Bronchial epithelial cell (primary cell): ENCODE measurements around the gene DMRT3. TPM values are rescaled to one million over a fixed set of nuclear protein-coding genes. Genes with fewer than 3 reads are reported as not detected.

Source experiments
- DNase-seq: peaks from one replicate; pipeline ENCODE4 v3.0.0-alpha.2; 2010; ENCODE audit warnings: low read depth
- FAIRE-seq: peaks from 2 replicates; lab custom pipeline; 2011; peaks lifted over from hg19 to GRCh38; lab: Jason Lieb, UNC
- H3K27me3 ChIP-seq: 2 replicates; pipeline ENCODE4 v1.5.1; 2011; ENCODE audit warnings: low read length; ENCODE audit not compliant: control insufficient read depth, insufficient read depth
- H3K36me3 ChIP-seq: 2 replicates; pipeline ENCODE4 v1.5.1; 2011; ENCODE audit warnings: low read length; ENCODE audit not compliant: control insufficient read depth, insufficient read depth
- H3K4me3 ChIP-seq: 2 replicates; pipeline ENCODE4 v1.5.1; 2011; ENCODE audit warnings: mild to moderate bottlenecking, low read depth, low read length, control low read depth
- CTCF ChIP-seq: IDR thresholded peaks from 2 replicates; pipeline ENCODE4 v1.5.1; 2011; ENCODE audit warnings: mild to moderate bottlenecking, moderate library complexity, low read length, control low read depth, inconsistent platforms; ENCODE audit not compliant: insufficient read depth, severe bottlenecking
- total RNA-seq: library from RNA; depleted of rRNA; stranded (reverse); fragments of >200 nt; gene quantifications from 2 replicates; pipeline ENCODE4 v1.2.1, GENCODE V29; 2014

Gene DMRT3
- total RNA-seq, 1 donor from 2014 or later = not detected

- FAIRE-seq = no peak
- peak; percentile 74 for DNase-seq
Measured at GRCh38 chr9:1009101-1009707, 32.7 kb downstream of the DMRT3 start.

GRCh38 chr9:1013021-1013420 lies 36.6 kb downstream of the DMRT3 start:
- Histone ChIP-seq H3K27me3 (no peaks in the 10 kb centered on the region), H3K36me3 (no peaks in the 10 kb centered on the region), H3K4me3 (no peak overlapping the region)
- DNase-seq (no peak), FAIRE-seq (no peak)
- no peak for TF ChIP-seq CTCF

More at GRCh38 chr9:1009101-1009707, 32.7 kb downstream of the DMRT3 start:
- no peaks in the 10 kb centered on the region for H3K36me3 ChIP-seq
- TF ChIP-seq CTCF = peak; percentile 97
- H3K27me3 ChIP-seq = no peaks in the 10 kb centered on the region
- H3K4me3 ChIP-seq = no peak overlapping the region

- DNase-seq (no peak), FAIRE-seq (no peak)
- Histone ChIP-seq H3K4me3 (no peak overlapping the region), H3K27me3 (no peaks in the 10 kb centered on the region), H3K36me3 (no peaks in the 10 kb centered on the region)
- no peak for TF ChIP-seq CTCF
Measured at GRCh38 chr9:1014225-1014624, 37.8 kb downstream of the DMRT3 start.

GRCh38 chr9:1014640-1015039 lies 38.2 kb downstream of the DMRT3 start:
- FAIRE-seq (no peak), DNase-seq (no peak)
- Histone ChIP-seq H3K4me3 (no peak overlapping the region), H3K27me3 (no peaks in the 10 kb centered on the region), H3K36me3 (no peaks in the 10 kb centered on the region)
- TF ChIP-seq CTCF = no peak

- TF ChIP-seq CTCF = peak; percentile 76
- Histone ChIP-seq H3K4me3 (no peak overlapping the region), H3K36me3 (no peaks in the 10 kb centered on the region), H3K27me3 (no peaks in the 10 kb centered on the region)
- DNase-seq (peak; percentile 48), FAIRE-seq (no peak)
Measured at GRCh38 chr9:1018121-1018520, 41.7 kb downstream of the DMRT3 start.

- Histone ChIP-seq H3K4me3 (no peak overlapping the region), H3K36me3 (no peaks in the 10 kb centered on the region), H3K27me3 (no peaks in the 10 kb centered on the region)
- peak; percentile 69 for DNase-seq
- no peak for TF ChIP-seq CTCF
- FAIRE-seq = no peak
Measured at GRCh38 chr9:1024112-1024511, 47.7 kb downstream of the DMRT3 start.
